DMS53 (cell line): Measurements from ENCODE around the gene GRK2.
A peak's percentile ranks its signal among the peaks of the same experiment; 100 is the strongest.

ENCODE experiments used
- DNase-seq: peaks from one replicate; lab custom pipeline; 2025; lab: John Stamatoyannopoulos, UW

GRK2 gene

GRCh38 chr11:67282155-67282875 is 16.0 kb downstream of the GRK2 start:
- no peak for DNase-seq

- DNase-seq: no peak
These were observed 16.7 kb downstream of the GRK2 start for GRCh38 chr11:67282876-67283371.

- no peak for DNase-seq
These were observed 17.2 kb downstream of the GRK2 start for GRCh38 chr11:67283481-67283963.

- no peak for DNase-seq
These were observed 18.7 kb downstream of the GRK2 start for GRCh38 chr11:67284811-67285540.

- no peak for DNase-seq
These were observed 19.5 kb downstream of the GRK2 start for GRCh38 chr11:67285541-67286498.

- DNase-seq: peak; percentile 44
These were observed 20.5 kb downstream of the GRK2 start for GRCh38 chr11:67286621-67287333.

GRCh38 chr11:67287355-67288197 is 21.3 kb downstream of the GRK2 start:
- DNase-seq: peak; percentile 43

GRCh38 chr11:67288198-67288451 is 21.9 kb downstream of the GRK2 start:
- DNase-seq: no peak

GRCh38 chr11:67288452-67289225 is 22.4 kb downstream of the GRK2 start:
- peak; percentile 93 for DNase-seq

GRCh38 chr11:67289226-67289650 is 23.0 kb downstream of the GRK2 start, which contains the start of gene ANKRD13D:
ANKRD13D (plus strand) TSS chr11:67289303; CDS start chr11:67289461, 158 bp downstream.
- peak; percentile 86 for DNase-seq

GRCh38 chr11:67289651-67290479 is 23.6 kb downstream of the GRK2 start:
- peak; percentile 83 for DNase-seq

- DNase-seq: no peak
These were observed 24.5 kb downstream of the GRK2 start for GRCh38 chr11:67290801-67291200.

- DNase-seq: no peak
These were observed 25.5 kb downstream of the GRK2 start for GRCh38 chr11:67291481-67292381.

- DNase-seq: no peak
These were observed 26.4 kb downstream of the GRK2 start for GRCh38 chr11:67292671-67293070.

GRCh38 chr11:67293090-67293489 is 26.8 kb downstream of the GRK2 start:
- no peak for DNase-seq

- DNase-seq: peak; percentile 46
These were observed 29.6 kb downstream of the GRK2 start for GRCh38 chr11:67295846-67296245.

- no peak for DNase-seq
These were observed 32.5 kb downstream of the GRK2 start for GRCh38 chr11:67298786-67299185.
